ENCODE results near the gene CLIP2.
"Not testable (repeated sequence)": the region's sequence is repeated elsewhere in the genome, so short reads cannot be mapped to it uniquely, and the experiment has no call there.

CLIP2 gene

DNA sequence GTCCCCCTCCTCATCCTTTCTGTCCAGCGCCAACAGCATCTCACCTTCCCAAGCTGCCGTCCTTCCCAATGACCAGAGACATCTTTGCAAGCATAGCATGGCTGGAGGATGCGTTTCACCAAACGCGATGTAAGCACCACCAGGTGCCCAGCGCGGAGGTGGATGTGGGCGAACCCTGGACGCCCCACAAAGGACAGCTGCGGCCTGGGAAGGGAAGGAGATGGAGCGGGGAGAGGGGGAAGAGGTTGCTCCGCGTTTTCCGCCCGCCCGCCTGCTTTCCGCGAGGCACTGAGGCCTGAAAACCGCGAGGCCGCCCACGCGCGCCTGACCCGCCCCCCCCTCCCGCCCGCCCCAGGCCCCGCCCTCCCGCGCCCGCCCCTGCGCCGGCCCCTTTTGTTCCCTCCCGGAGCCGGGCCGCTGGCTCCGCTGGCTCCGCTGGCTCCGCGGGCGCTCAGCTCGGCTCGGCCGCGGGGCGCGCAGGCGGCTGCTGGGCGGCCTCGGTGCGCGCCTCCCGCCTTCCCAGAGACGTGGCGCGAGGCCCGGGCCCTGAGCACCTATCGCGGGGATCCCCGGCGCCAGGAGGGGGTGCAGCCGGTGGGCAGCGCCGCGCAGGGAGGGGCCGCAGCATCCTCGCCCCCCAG, at the start of gene CLIP2:
Gene CLIP2, plus strand, starts transcription at position 390 of the 641 bp plus-strand sequence. CDS start 28,140 bp downstream, outside the sequence.
- DNase-seq, result peak; percentile 68

DNA sequence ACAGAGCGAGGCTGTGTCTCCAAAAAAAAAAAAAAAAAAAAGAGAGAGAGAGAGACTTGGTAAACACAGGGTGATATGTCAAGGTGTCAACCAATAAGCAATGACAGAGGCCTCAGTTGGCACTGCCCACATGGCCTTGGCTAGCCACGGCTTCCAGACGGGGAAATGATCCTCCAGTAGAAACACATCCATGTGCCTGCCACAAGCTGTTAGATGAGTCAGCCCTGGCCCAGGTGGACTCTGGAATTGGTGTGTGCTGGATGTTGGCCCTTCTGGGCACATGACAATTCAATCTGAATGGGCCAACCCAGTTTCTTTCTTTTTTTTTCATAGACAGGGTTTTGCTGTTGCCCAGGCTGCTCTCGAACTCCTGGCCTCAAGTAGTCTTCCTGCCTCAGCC, 48.7 kb upstream of the CLIP2 start:
- DNase-seq, result no peak

GRCh38 chr7:74242122-74242443, 47.1 kb upstream of the CLIP2 start:
- no peak for DNase-seq

GRCh38 chr7:74246497-74246896, 42.7 kb upstream of the CLIP2 start:
- DNase-seq, result no peak

- DNase-seq, result no peak
These were observed 41.1 kb upstream of the CLIP2 start for GRCh38 chr7:74248156-74248555.

GRCh38 chr7:74249058-74249457, 40.1 kb upstream of the CLIP2 start:
- not testable (repeated sequence) for DNase-seq

GRCh38 chr7:74252893-74253292, 36.3 kb upstream of the CLIP2 start:
- DNase-seq, result no peak

DNA sequence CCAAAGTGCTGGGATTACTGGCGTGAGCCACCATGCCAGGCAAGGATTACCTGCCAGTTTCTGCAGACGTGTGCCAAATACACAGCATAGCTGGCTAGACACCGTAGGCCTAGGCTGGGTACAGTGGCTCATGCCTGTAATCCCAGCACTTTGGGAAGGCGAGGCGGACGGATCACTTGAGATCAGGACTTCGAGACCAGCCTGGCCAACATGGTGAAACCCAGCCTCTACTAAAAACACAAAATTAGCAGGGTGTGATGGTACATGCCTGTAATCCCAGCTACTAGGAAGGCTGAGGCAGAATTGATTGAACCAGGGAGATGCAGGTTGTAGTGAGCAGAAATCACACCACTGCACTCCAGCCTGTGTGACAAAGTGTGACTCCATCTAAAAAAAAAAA, 35.9 kb upstream of the CLIP2 start:
- no peak for DNase-seq

DNA sequence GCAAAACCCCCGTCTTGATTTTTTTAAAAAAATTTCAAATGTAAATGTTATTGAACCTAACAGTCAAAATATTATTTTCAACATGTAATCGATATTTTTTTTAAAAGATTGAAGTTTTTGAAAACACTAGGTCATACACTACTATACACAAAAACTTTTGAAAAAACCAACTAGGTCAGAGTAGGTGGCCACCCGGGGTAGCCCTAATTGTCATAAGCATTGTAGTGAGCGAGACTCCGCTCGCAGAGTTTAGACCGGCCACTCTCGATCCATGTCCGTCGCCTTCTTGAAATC, 35.4 kb upstream of the CLIP2 start:
- DNase-seq, result no peak

GRCh38 chr7:74254129-74254857, 34.9 kb upstream of the CLIP2 start, which contains the start of gene RFC2:
Gene RFC2 (minus strand): TSS chr7:74254399. CDS start chr7:74254383, 16 bp downstream.
- DNase-seq, result peak; percentile 98

GRCh38 chr7:74254858-74255379, 34.3 kb upstream of the CLIP2 start:
- DNase-seq, result no peak

DNA sequence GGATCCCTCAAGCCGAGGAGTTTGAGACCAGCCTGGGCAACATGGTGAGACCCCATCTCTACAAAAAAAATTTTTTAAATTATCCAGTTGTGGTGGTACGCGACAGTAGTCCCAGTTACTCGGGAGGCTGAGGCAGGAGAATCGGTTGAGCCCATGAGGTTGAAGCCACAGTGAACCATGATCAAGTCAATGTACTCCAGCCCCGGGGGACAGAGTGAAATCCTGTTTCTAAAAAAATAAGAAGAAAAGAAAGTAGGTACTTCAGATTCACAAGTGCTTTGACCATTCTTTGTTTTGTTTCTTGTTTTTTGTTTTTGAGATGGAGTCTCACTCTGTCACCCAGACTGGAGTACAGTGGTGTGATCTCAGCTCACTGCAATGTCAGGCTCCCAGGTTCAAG, 33.7 kb upstream of the CLIP2 start:
- DNase-seq, result not testable (repeated sequence)

GRCh38 chr7:74256491-74257408, 32.5 kb upstream of the CLIP2 start:
- DNase-seq, result no peak

- no peak for DNase-seq
These were observed 30.6 kb upstream of the CLIP2 start for GRCh38 chr7:74258639-74259038.

- no peak for DNase-seq
These were observed 26.4 kb upstream of the CLIP2 start for GRCh38 chr7:74262639-74263398.

- DNase-seq, result no peak
These were observed 25.6 kb upstream of the CLIP2 start for GRCh38 chr7:74263399-74264120.

DNA sequence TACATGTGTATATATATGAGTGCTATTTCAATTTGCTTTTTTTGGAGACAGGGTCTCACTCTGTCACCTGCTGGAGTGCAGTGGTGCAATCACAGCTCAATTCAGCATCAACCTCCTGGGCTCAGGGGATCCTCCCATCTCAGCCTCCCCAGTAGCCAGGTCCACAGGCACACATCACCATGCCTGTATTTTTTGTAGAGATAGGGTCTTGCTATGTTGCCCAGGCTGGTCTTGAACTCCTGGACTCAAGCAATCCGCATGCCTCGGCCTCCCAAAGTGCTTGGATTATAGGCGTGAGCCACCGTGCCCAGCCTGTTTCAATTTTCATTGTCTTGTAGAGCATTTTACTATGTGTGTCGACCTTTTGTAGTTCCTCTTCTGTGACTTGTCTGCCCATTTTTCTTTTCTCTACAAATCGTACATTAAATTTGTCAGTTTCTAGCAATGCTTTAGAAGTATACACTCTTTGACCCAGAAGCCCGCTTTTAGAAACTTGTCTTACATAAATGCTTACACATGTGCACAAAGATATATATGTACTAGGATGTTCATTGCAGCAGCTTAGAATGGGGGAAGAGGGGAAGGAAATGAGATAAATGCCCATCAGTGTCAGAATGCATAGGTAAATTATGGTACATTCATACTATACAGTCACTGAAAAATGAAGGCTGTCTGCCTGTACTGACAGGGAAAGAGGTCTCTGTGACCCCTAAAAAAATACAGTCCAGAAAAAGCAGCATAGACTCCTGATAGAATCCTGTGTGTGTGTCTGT, 22.8 kb upstream of the CLIP2 start:
- no peak for DNase-seq

DNA sequence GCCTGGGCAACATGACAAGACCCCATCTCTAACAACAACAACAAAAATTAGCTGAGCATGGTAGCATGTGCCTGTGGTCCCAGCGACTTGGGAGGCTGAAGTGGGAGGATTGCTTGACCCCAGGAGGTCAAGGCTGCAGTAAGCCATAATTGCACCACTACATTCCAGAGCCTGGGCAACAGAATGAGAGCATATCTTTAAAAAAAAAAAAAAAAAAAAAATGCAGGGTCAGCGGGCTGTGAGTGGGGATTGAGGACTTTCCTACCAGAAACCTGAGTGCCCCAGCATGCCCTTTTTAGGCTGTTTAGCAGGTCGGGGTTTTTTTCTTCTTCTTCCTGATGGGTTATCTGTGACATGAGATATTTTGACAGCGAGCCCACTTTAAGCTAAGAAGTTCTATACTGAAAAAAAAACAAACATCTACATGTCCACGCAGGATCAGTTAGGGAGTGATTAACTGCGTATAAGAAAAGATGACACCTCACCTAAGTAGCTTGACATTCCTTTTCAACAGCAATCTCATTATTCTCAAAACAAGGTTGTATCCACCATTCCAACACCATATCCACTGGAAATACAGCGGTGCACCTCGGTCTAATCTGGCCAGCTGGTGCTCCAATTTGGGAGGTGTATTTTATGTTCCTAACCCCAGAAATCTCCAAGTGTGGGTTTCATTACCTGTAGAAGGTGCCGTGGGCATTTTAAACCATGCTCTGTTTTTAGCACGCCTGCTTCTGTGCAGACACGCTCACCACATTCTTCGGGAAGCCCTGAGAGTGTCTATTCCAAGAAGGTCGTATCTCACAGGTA, 21.2 kb upstream of the CLIP2 start:
- no peak for DNase-seq

GRCh38 chr7:74269757-74270277, 19.4 kb upstream of the CLIP2 start:
- DNase-seq, result peak; percentile 52

GRCh38 chr7:74271742-74272141, 17.5 kb upstream of the CLIP2 start:
- DNase-seq, result no peak
